H9 (cell line): ENCODE measurements around the gene NRXN3. TPM values are rescaled to one million over a fixed set of nuclear protein-coding genes. Genes with fewer than 3 reads are reported as not detected.

Experiments
- DNase-seq: peaks from one replicate; pipeline ENCODE4 v3.0.0-alpha.2; 2017
- H2AFZ ChIP-seq: one replicate; pipeline ENCODE4 v1.6.1; 2013; ENCODE audit warnings: mild to moderate bottlenecking, low read length, control low read depth, moderate library complexity
- H2AK5ac ChIP-seq: 2 replicates; pipeline ENCODE4 v1.6.1; 2013; ENCODE audit warnings: low read length, control low read depth, mixed read lengths; ENCODE audit not compliant: insufficient read length
- H2BK120ac ChIP-seq: one replicate; pipeline ENCODE4 v1.6.1; 2013; ENCODE audit warnings: low read depth, mild to moderate bottlenecking, low read length, control low read depth, inconsistent platforms; ENCODE audit not compliant: poor library complexity, severe bottlenecking
- H2BK12ac ChIP-seq: 2 replicates; pipeline ENCODE4 v1.6.1; 2013; ENCODE audit warnings: low read length, control low read depth, mixed read lengths, low read depth; ENCODE audit not compliant: insufficient read length
- H2BK15ac ChIP-seq: 2 replicates; pipeline ENCODE4 v1.6.1; 2013; ENCODE audit warnings: low read depth, low read length, control low read depth
- H2BK20ac ChIP-seq: one replicate; pipeline ENCODE4 v1.6.1; 2013; ENCODE audit warnings: low read depth, mild to moderate bottlenecking, low read length, control low read depth, inconsistent platforms; ENCODE audit not compliant: poor library complexity, severe bottlenecking
- H2BK5ac ChIP-seq: 2 replicates; pipeline ENCODE4 v1.6.1; 2013; ENCODE audit warnings: low read length, control low read depth, mixed read lengths; ENCODE audit not compliant: insufficient read length
- H3K14ac ChIP-seq: 2 replicates; pipeline ENCODE4 v1.6.1; 2013; ENCODE audit warnings: low read length, control low read depth; ENCODE audit not compliant: insufficient read depth
- H3K18ac ChIP-seq: 2 replicates; pipeline ENCODE4 v1.6.1; 2013; ENCODE audit warnings: low read depth, mild to moderate bottlenecking, mixed read lengths, low read length, control low read depth; ENCODE audit not compliant: insufficient read length
- H3K23ac ChIP-seq: 2 replicates; pipeline ENCODE4 v1.6.1; 2013; ENCODE audit warnings: low read length, control low read depth, mixed read lengths, low read depth; ENCODE audit not compliant: insufficient read length
- H3K23me2 ChIP-seq: 2 replicates; pipeline ENCODE4 v1.6.1; 2013; ENCODE audit warnings: low read depth, mild to moderate bottlenecking, mixed read lengths, low read length, control low read depth; ENCODE audit not compliant: insufficient read length, poor library complexity, severe bottlenecking
- H3K27ac ChIP-seq: 2 replicates; pipeline ENCODE4 v1.5.1; 2013; ENCODE audit warnings: low read length, control low read depth, mixed read lengths, low read depth; ENCODE audit not compliant: insufficient read length
- H3K27me3 ChIP-seq: 2 replicates; pipeline ENCODE4 v1.6.1; 2013; ENCODE audit warnings: low read length, control low read depth, inconsistent platforms; ENCODE audit not compliant: insufficient read depth
- H3K4ac ChIP-seq: 2 replicates; pipeline ENCODE4 v1.6.1; 2013; ENCODE audit warnings: low read depth, mild to moderate bottlenecking, control low read depth, inconsistent platforms, low read length, moderate library complexity
- H3K4me1 ChIP-seq: 2 replicates; pipeline ENCODE4 v1.6.1; 2013; ENCODE audit warnings: low read length, control low read depth, inconsistent platforms; ENCODE audit not compliant: insufficient read depth
- H3K4me2 ChIP-seq: 2 replicates; pipeline ENCODE4 v1.6.1; 2013; ENCODE audit warnings: low read length, control low read depth, mixed read lengths; ENCODE audit not compliant: insufficient read length, insufficient read depth
- H3K56ac ChIP-seq: 2 replicates; pipeline ENCODE4 v1.6.1; 2013; ENCODE audit warnings: low read depth, mild to moderate bottlenecking, mixed read lengths, low read length, control low read depth; ENCODE audit not compliant: insufficient read length
- H3K79me1 ChIP-seq: 2 replicates; pipeline ENCODE4 v1.6.1; 2013; ENCODE audit warnings: low read depth, mild to moderate bottlenecking, moderate library complexity, low read length, control low read depth, inconsistent platforms; ENCODE audit not compliant: insufficient read depth, poor library complexity, severe bottlenecking
- H3K79me2 ChIP-seq: 2 replicates; pipeline ENCODE4 v1.6.1; 2013; ENCODE audit warnings: low read length, control low read depth, inconsistent platforms; ENCODE audit not compliant: insufficient read depth
- H3K9ac ChIP-seq: 2 replicates; pipeline ENCODE4 v1.6.1; 2013; ENCODE audit warnings: low read length, control low read depth, mixed read lengths; ENCODE audit not compliant: insufficient read length; ENCODE audit errors: extremely low read depth
- H3K9me3 ChIP-seq: one replicate; pipeline ENCODE4 v1.6.1; 2013; ENCODE audit warnings: low read depth, low read length, inconsistent platforms; ENCODE audit not compliant: control insufficient read depth
- H3T11ph ChIP-seq: one replicate; pipeline ENCODE4 v1.6.1; 2013; ENCODE audit warnings: mild to moderate bottlenecking, low read length, control low read depth, inconsistent platforms
- H4K20me1 ChIP-seq: one replicate; pipeline ENCODE4 v1.6.1; 2013; ENCODE audit not compliant: control insufficient read depth, insufficient read length, insufficient read depth
- H4K5ac ChIP-seq: 2 replicates; pipeline ENCODE4 v1.6.1; 2013; ENCODE audit warnings: low read depth, mild to moderate bottlenecking, mixed read lengths, low read length, control low read depth; ENCODE audit not compliant: insufficient read length
- H4K8ac ChIP-seq: replicated peaks from 2 replicates; pipeline ENCODE4 v1.6.1; 2013; ENCODE audit warnings: low read length, control low read depth, mixed read lengths, low read depth; ENCODE audit not compliant: insufficient read length
- H4K91ac ChIP-seq: 2 replicates; pipeline ENCODE4 v1.6.1; 2013; ENCODE audit warnings: low read depth, mild to moderate bottlenecking, moderate library complexity, mixed read lengths, low read length, control low read depth; ENCODE audit not compliant: insufficient read length
- H3K27ac Mint-ChIP-seq, 3 experiments: 2 replicates in 2 of 3; 3 replicates in 1 of 3; pipeline ENCODE4 v1.8.0; 2020 to 2021; ENCODE audit warnings: mixed read lengths in 3 of 3, mild to moderate bottlenecking in 1 of 3, moderate library complexity in 1 of 3
- H3K27me3 Mint-ChIP-seq: 2 replicates; pipeline ENCODE4 v1.8.0; 2021; ENCODE audit warnings: low read depth, mild to moderate bottlenecking, moderate library complexity, mixed read lengths
- H3K36me3 Mint-ChIP-seq, 3 experiments: 2 replicates in 2 of 3; 3 replicates in 1 of 3; pipeline ENCODE4 v1.8.0; 2020 to 2021; ENCODE audit warnings: low read depth in 3 of 3, mixed read lengths in 3 of 3; ENCODE audit not compliant: insufficient read depth in 1 of 3
- H3K4me1 Mint-ChIP-seq, 2 experiments: 2 replicates each; pipeline ENCODE4 v1.8.0; 2020; ENCODE audit warnings: mixed read lengths in 2 of 2
- H3K4me3 Mint-ChIP-seq, 2 experiments: 2 replicates in 1 of 2; 3 replicates in 1 of 2; pipeline ENCODE4 v1.8.0; 2020 to 2021; ENCODE audit warnings: mild to moderate bottlenecking in 2 of 2, mixed read lengths in 2 of 2, moderate library complexity in 1 of 2
- H3K9me3 Mint-ChIP-seq, 2 experiments: 2 replicates in 1 of 2; 3 replicates in 1 of 2; pipeline ENCODE4 v1.8.0; 2020; ENCODE audit warnings: mild to moderate bottlenecking in 2 of 2, mixed read lengths in 2 of 2, moderate library complexity in 1 of 2
- WGBS: extraction: QIAGEN DNeasy Blood & Tissue Kit; methylation state at CpG from one replicate; pipeline ENCODE4 v1.1.7; 2013; ENCODE audit warnings: missing lambda C conversion rate, low lambda C conversion rate, mixed read lengths; ENCODE audit not compliant: insufficient read length; ENCODE audit errors: extremely low coverage; 5-methylcytosine and 5-hydroxymethylcytosine counted together
- total RNA-seq: library from RNA; stranded (reverse); gene quantifications from 2 replicates; pipeline ENCODE4 v1.2.1, GENCODE V29; 2021
- TF ChIP-seq, protein P1 (sequence below): fragments of 200-600 bp; sonication (generic); conservative IDR thresholded peaks from 3 replicates; pipeline ENCODE4 v1.8.0; 2021; ENCODE audit warnings: antibody characterized with exemption, mild to moderate bottlenecking

Gene NRXN3
- total RNA-seq, 1 experiment from 2014 or later, result 1.8 TPM

GRCh38 chr14:79571366-79571765 is 1401.2 kb downstream of the NRXN3 start:
- Histone ChIP-seq H4K8ac (no peak overlapping the region), H2BK15ac (no peak overlapping the region), H4K5ac (no peak overlapping the region), H4K91ac (no peak overlapping the region), H2AFZ (no peak overlapping the region), H2BK12ac (no peak overlapping the region), H3K18ac (no peak overlapping the region), H3K79me2 (no peaks in the 10 kb centered on the region), H3K23ac (no peak overlapping the region), H3K4me1 (no peaks in the 10 kb centered on the region; the same call in 1 of the 2 replicates), H3K4ac (no peak overlapping the region), H2BK20ac (no peak overlapping the region), H3K9me3 (no peaks in the 10 kb centered on the region), H3K27ac (no peak overlapping the region), H3K79me1 (no peaks in the 10 kb centered on the region), H2AK5ac (no peak overlapping the region), H3K14ac (no peak overlapping the region), H3K23me2 (peaks cover 4% of the 10 kb centered on the region), H2BK120ac (no peak overlapping the region), H3K56ac (no peak overlapping the region), H3K9ac (no peak overlapping the region), H3K27me3 (no peaks in the 10 kb centered on the region), H4K20me1 (no peaks in the 10 kb centered on the region), H3T11ph (no peak overlapping the region), H2BK5ac (no peak overlapping the region), H3K4me2 (no peak overlapping the region)
- H3K9me3 Mint-ChIP-seq, result no peaks in the 10 kb centered on the region
- TF ChIP-seq, protein P1, sequence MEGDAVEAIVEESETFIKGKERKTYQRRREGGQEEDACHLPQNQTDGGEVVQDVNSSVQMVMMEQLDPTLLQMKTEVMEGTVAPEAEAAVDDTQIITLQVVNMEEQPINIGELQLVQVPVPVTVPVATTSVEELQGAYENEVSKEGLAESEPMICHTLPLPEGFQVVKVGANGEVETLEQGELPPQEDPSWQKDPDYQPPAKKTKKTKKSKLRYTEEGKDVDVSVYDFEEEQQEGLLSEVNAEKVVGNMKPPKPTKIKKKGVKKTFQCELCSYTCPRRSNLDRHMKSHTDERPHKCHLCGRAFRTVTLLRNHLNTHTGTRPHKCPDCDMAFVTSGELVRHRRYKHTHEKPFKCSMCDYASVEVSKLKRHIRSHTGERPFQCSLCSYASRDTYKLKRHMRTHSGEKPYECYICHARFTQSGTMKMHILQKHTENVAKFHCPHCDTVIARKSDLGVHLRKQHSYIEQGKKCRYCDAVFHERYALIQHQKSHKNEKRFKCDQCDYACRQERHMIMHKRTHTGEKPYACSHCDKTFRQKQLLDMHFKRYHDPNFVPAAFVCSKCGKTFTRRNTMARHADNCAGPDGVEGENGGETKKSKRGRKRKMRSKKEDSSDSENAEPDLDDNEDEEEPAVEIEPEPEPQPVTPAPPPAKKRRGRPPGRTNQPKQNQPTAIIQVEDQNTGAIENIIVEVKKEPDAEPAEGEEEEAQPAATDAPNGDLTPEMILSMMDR, result no peak
- no peak overlapping the region; a peak in 1 of 7 replicates for H3K27ac Mint-ChIP-seq
- no peaks in the 10 kb centered on the region; the same call in 1 of the 2 replicates for H3K27me3 Mint-ChIP-seq
- WGBS, result no CpG with 5 or more reads among the region's 4 CpGs
- no peaks in the 10 kb centered on the region for H3K36me3 Mint-ChIP-seq
- DNase-seq, result no peak
- no peak overlapping the region for H3K4me3 Mint-ChIP-seq
- peaks cover 36 to 41% of the 10 kb centered on the region in 2 experiments for H3K4me1 Mint-ChIP-seq
